Activated CD4-positive, alpha-beta T cell treated with anti-CD3 and anti-CD28 coated beads for 36 hours (primary cell): ENCODE measurements around the gene MEAK7. TPM values are rescaled to one million over a fixed set of nuclear protein-coding genes. Genes with fewer than 3 reads are reported as not detected.

Source experiments
- ATAC-seq: fragments of 200-7000 bp; cut with Tn5 transposase; one replicate; pipeline ENCODE4 v1.10.0; 2021; ENCODE audit warnings: mild to moderate bottlenecking, moderate library complexity
- CTCF ChIA-PET: fragments of 350-600 bp; sonication (Branson Sonifier 250); formaldehyde crosslinking; loops from one replicate; lab custom pipeline; 2021; ENCODE audit warnings: antibody characterized with exemption; lab: Charles Lee
- POLR2A ChIA-PET: fragments of 350-600 bp; sonication (Branson Sonifier 250); formaldehyde crosslinking; loops from one replicate; lab custom pipeline; 2021; ENCODE audit warnings: antibody characterized with exemption, inconsistent platforms; lab: Charles Lee
- DNase-seq: peaks from one replicate; pipeline ENCODE4 v3.0.0-alpha.2; 2020
- H3K27ac Mint-ChIP-seq: one replicate; pipeline ENCODE4 v1.8.0; 2021; ENCODE audit warnings: mixed read lengths
- H3K27me3 Mint-ChIP-seq: one replicate; pipeline ENCODE4 v1.8.0; 2021; ENCODE audit warnings: mixed read lengths
- H3K36me3 Mint-ChIP-seq: one replicate; pipeline ENCODE4 v1.8.0; 2021; ENCODE audit warnings: low read depth, mixed read lengths
- H3K4me1 Mint-ChIP-seq: one replicate; pipeline ENCODE4 v1.8.0; 2021; ENCODE audit warnings: mixed read lengths
- H3K4me3 Mint-ChIP-seq: one replicate; pipeline ENCODE4 v1.8.0; 2021; ENCODE audit warnings: mild to moderate bottlenecking, moderate library complexity, mixed read lengths
- H3K9me3 Mint-ChIP-seq: one replicate; pipeline ENCODE4 v1.8.0; 2021; ENCODE audit warnings: low read depth, mixed read lengths
- intact Hi-C, 2 experiments: fragments of 100-400 bp; cut with DNase I in 1 of 2; cut with micrococcal nuclease in 1 of 2; formaldehyde crosslinking; loops; one replicate each; pipeline versions ENCODE4 v1.14.2 to v1.15.1; 2022 to 2024; cut with DNase I, micrococcal nuclease
- total RNA-seq, 2 experiments: library from RNA; stranded (reverse); gene quantifications; one replicate each; pipeline ENCODE4 v1.2.3, GENCODE V29; 2021

MEAK7 gene
- total RNA-seq, 2 experiments from 2014 or later = 8.9 to 10.6 TPM

DNA sequence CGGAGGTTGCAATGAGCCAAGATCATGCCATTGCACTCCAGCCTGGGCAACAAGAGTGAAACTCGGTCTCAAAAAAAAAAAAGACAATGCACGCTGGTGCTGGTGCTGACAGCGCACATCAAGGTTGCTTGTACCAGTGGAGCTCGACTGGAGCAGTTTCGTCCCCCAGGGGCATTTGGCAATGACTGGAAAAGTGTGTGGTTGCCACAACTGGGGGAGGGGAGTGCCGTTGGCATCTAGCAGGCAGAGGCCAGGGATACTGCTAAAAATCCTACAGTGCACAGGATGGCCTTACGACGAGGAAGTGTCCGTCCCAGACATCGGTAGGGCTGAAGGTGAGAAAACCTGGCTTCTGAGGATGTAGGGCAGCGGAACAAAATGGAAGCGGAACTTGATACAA lies 2.4 kb downstream of the MEAK7 start:
- Mint-ChIP-seq H3K27me3 (no peaks in the 10 kb centered on the region), H3K36me3 (peaks cover 1% of the 10 kb centered on the region), H3K4me3 (no peak overlapping the region), H3K9me3 (no peaks in the 10 kb centered on the region), H3K4me1 (peaks cover 22% of the 10 kb centered on the region), H3K27ac (no peak overlapping the region)
- CTCF ChIA-PET = interaction anchor here (0.7 to 4.8 kb wide), 2 partner anchors 8 to 119 kb away, joined by 3 to 20 read pairs; no protein-coding TSS in a partner anchor
- DNase-seq = no peak
- intact Hi-C loops = loop anchor here (5.0 to 10.0 kb wide), 4 partner anchors 387 to 1055 kb away; partner anchors contain the start of genes MBTPS1 (in 1 of the 2) and OSGIN1 (in 1 of the 2)
- ATAC-seq = no peak
- POLR2A ChIA-PET = no interaction called here

DNA sequence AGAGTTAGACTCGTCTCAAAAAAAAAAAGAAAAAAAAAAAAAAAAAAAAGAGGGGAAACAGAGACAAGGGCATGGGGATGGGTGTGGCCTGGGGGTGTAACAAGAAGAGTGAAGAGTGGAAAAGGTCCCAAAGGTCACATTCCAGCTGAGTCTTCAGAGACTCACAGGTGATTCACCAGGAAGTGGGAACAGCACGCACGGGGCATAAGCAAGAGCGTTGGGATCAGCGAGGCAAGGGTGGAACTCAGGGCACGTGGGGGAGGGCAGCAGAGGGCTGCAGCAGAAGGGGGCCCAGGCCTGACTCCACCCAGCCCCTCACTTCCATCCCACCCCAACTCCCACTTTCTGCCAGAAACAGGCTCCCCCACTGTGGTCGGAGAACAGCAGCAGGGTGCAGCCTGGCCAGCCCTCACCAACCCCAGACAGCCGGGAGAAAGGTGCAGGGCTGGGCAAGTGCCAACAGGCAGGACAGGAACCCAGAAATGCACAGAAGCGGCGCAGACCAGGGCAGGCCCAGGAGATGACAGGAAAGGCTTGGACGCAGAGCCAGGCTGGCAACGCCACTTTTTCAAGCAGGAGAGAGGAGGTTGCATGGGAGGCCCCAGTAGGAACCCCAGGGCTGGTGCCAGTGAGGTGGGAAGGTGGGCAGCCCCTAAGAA lies 3.3 kb downstream of the MEAK7 start:
- CTCF ChIA-PET = interaction anchor here (0.7 kb wide), 1 partner anchor 120 kb away, joined by 3 read pairs; no protein-coding TSS in a partner anchor
- Mint-ChIP-seq H3K4me1 (peaks cover 15% of the 10 kb centered on the region), H3K4me3 (no peak overlapping the region), H3K27me3 (no peaks in the 10 kb centered on the region), H3K36me3 (peaks cover 3% of the 10 kb centered on the region), H3K9me3 (no peaks in the 10 kb centered on the region), H3K27ac (no peak overlapping the region)
- DNase-seq = no peak
- no peak for ATAC-seq
- intact Hi-C loops = loop anchor here (5.0 to 10.0 kb wide), 4 partner anchors 386 to 1056 kb away; partner anchors contain the start of genes MBTPS1 (in 1 of the 2) and OSGIN1 (in 1 of the 2)
- POLR2A ChIA-PET = no interaction called here

- peaks cover 6% of the 10 kb centered on the region for H3K36me3 Mint-ChIP-seq
- H3K27me3 Mint-ChIP-seq = no peaks in the 10 kb centered on the region
- no peak overlapping the region for H3K27ac Mint-ChIP-seq
- no peak overlapping the region for H3K4me3 Mint-ChIP-seq
- DNase-seq (no peak), ATAC-seq (no peak)
- ChIA-PET POLR2A (no interaction called here), CTCF (no interaction called here)
- no peaks in the 10 kb centered on the region for H3K9me3 Mint-ChIP-seq
- peaks cover 9% of the 10 kb centered on the region for H3K4me1 Mint-ChIP-seq
- intact Hi-C loops = loop anchor here (5.0 to 10.0 kb wide), 4 partner anchors 386 to 1057 kb away; partner anchors contain the start of genes MBTPS1 (in 1 of the 2) and OSGIN1 (in 1 of the 2)
These were observed 3.9 kb downstream of the MEAK7 start for GRCh38 chr16:84500531-84500930.

DNA sequence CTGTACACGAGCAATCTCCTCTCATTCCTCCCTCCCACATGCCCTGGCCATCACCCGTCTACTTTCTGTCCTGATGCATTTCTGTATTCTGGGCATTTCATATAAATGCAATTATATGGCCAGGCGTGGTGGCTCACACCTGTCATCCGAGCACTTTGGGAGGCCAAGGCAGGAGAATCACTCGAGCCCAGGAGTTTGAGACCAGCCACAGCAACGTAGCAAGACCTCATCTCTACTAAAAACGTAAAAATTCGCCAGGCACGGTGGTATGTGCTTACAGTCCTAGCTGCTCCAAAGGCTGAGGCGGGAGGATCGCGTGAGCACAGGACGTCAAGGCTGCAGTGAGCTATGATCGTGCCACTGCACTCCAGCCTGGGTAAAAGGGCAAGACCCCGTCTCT lies 4.8 kb downstream of the MEAK7 start:
- DNase-seq (no peak), ATAC-seq (no peak)
- ChIA-PET CTCF (no interaction called here), POLR2A (no interaction called here)
- Mint-ChIP-seq H3K9me3 (no peaks in the 10 kb centered on the region), H3K36me3 (peaks cover 12% of the 10 kb centered on the region), H3K27ac (no peak overlapping the region), H3K4me1 (peaks cover 4% of the 10 kb centered on the region), H3K27me3 (no peaks in the 10 kb centered on the region), H3K4me3 (no peak overlapping the region)
- intact Hi-C loops = loop anchor here (5.0 to 10.0 kb wide), 4 partner anchors 385 to 1058 kb away; partner anchors contain the start of genes MBTPS1 (in 1 of the 2) and OSGIN1 (in 1 of the 2)

DNA sequence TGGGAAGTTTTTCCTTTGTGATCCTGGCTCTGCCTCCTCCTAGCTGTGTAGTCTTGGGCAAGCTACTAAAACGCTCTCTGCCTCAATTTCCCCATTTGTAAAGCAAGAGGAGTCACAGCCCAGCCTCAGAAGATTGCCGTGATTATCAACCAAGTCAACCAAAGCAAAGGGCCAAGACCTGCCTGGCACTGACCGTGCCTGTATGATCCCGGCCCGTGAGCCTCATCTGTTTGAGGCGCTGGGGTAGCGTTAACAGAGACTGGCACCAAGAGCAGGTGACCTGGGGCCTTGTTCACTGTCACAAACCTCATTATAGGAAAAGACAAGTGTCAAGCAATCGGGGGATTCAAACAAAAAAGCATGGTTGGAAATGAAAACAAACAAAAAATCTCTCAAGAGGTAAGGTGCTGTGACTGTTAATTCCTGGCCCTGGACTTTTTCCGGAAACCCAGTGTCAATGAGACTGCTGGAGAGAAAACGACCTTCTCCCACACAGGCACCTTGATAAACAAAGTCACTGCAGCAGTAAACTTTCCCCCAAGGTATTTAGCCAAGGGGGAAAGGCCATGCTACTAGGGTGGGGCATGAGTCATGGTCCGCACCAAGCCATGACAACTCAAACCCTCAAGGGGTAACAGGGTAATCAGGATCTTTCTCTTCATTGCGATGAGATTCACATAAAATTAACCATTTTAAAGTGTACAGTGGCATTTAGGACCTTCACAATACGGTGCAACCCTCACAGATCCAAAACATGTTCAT lies 5.4 kb downstream of the MEAK7 start:
- Mint-ChIP-seq H3K9me3 (peaks cover 3% of the 10 kb centered on the region), H3K27me3 (no peaks in the 10 kb centered on the region), H3K4me1 (peaks cover 3% of the 10 kb centered on the region), H3K4me3 (no peak overlapping the region), H3K27ac (no peak overlapping the region), H3K36me3 (peaks cover 16% of the 10 kb centered on the region)
- ChIA-PET CTCF (interaction anchor here (0.8 kb wide), 1 partner anchor 14 kb away, joined by 3 read pairs; no protein-coding TSS in a partner anchor), POLR2A (interaction anchor here (0.9 kb wide), 1 partner anchor 102 kb away, joined by 6 read pairs; no protein-coding TSS in a partner anchor)
- ATAC-seq (no peak), DNase-seq (no peak)
- intact Hi-C loops = no loop called here

DNA sequence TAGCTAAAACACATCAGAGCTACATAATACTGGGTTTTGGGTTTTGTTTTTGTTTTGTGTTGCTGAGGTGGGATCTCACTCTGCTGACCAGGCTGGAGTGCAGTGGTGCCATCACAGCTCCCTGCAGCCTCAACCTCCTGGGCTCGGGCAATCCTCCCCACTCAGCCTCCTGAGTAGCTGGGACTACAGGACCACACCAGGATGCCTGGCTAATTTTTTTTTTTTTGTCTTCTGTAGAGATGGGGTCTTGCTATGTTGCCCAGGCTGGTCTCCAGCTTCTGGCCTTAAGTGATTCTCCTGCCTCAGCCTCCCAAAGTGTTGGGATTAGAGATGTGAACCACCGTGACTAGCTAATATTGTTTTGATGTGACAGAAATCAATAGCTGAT lies 6.2 kb downstream of the MEAK7 start:
- no peaks in the 10 kb centered on the region for H3K4me1 Mint-ChIP-seq
- H3K36me3 Mint-ChIP-seq = peaks cover 22% of the 10 kb centered on the region
- POLR2A ChIA-PET = interaction anchor here (0.5 to 0.9 kb wide), 2 partner anchors 103 to 125 kb away, joined by 3 to 6 read pairs; no protein-coding TSS in a partner anchor
- ATAC-seq = no peak
- H3K9me3 Mint-ChIP-seq = peaks cover 4% of the 10 kb centered on the region
- CTCF ChIA-PET = interaction anchor here (0.6 to 2.6 kb wide), 5 partner anchors 8 to 1262 kb away, joined by 3 to 10 read pairs (median 3); no protein-coding TSS in a partner anchor
- DNase-seq = no peak
- no peaks in the 10 kb centered on the region for H3K27me3 Mint-ChIP-seq
- H3K27ac Mint-ChIP-seq = no peak overlapping the region
- intact Hi-C loops = no loop called here
- H3K4me3 Mint-ChIP-seq = no peak overlapping the region

DNA sequence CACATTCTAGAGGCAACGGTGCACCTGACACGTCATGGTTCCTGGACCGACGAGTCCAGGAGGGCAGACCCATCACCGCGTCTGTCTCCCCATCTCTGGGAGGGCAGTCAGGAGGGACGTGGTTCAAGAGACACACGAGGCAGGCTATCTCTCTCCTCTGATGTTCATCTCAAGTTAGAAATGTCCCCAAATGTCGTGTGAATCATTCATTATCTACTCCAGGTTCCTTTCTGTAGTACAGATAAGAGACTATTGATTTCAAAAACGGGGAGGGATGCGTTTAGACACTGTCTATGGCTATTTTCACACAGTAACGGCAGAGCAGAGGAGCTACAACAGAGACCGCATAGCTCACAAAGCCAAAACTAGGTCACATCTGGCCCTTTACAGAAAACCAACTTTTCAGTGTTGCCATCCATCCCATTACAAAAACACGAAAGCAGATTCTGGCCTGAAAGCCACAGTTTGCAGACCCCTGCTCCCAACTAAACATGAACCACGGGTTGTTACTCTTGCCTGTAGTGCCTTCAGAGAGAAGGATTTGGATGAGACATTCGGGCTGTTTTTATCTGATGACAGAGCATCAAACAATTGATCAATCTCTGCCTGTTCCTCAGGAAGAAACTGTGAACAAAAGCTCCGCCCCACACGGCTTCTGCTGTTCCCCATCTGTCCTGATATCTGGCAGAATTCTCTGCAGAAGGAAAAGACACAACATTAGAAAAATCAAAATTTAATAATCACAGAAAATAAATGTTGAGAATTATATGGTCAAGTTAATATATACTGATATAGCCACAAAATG lies 6.8 kb downstream of the MEAK7 start:
- intact Hi-C loops = no loop called here
- Mint-ChIP-seq H3K4me1 (no peaks in the 10 kb centered on the region), H3K27ac (no peak overlapping the region), H3K9me3 (peaks cover 7% of the 10 kb centered on the region), H3K4me3 (no peak overlapping the region), H3K27me3 (no peaks in the 10 kb centered on the region), H3K36me3 (peaks cover 26% of the 10 kb centered on the region)
- DNase-seq (no peak), ATAC-seq (no peak)
- ChIA-PET CTCF (interaction anchor here (0.6 to 2.6 kb wide), 5 partner anchors 9 to 1261 kb away, joined by 3 to 10 read pairs (median 3); no protein-coding TSS in a partner anchor), POLR2A (interaction anchor here (0.5 to 0.9 kb wide), 2 partner anchors 103 to 126 kb away, joined by 3 to 6 read pairs; no protein-coding TSS in a partner anchor)

DNA sequence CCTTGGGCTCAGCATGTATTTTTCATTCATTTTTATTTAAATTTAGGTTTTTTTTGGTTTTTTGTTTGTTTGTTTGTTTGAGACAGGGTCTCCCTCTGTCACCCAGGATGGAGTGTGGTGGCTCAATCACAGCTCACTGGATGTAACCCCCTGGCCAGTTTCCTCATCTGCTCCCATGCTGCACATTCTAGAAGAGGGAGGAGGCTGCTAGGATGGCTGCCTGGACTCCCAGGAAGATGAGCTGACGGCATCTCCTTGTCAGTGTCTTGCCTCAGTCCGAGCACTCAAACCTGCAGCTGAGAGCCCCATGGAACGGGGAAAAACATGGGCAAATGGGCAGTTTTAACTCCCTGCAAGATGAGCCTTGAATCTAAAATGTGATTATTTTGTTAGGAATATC lies 7.5 kb downstream of the MEAK7 start:
- DNase-seq (no peak), ATAC-seq (no peak)
- Mint-ChIP-seq H3K27me3 (no peaks in the 10 kb centered on the region), H3K4me1 (no peaks in the 10 kb centered on the region), H3K36me3 (peaks cover 26% of the 10 kb centered on the region), H3K4me3 (no peak overlapping the region), H3K9me3 (peaks cover 7% of the 10 kb centered on the region), H3K27ac (no peak overlapping the region)
- intact Hi-C loops = no loop called here
- POLR2A ChIA-PET = interaction anchor here (0.7 kb wide), 1 partner anchor 327 kb away, joined by 4 read pairs; no protein-coding TSS in a partner anchor
- CTCF ChIA-PET = interaction anchor here (0.6 to 2.6 kb wide), 2 partner anchors 9 to 257 kb away, joined by 3 to 10 read pairs; no protein-coding TSS in a partner anchor

GRCh38 chr16:84495506-84495905 lies 9.0 kb downstream of the MEAK7 start:
- H3K9me3 Mint-ChIP-seq = peaks cover 7% of the 10 kb centered on the region
- H3K36me3 Mint-ChIP-seq = peaks cover 30% of the 10 kb centered on the region
- no peaks in the 10 kb centered on the region for H3K27me3 Mint-ChIP-seq
- no peak overlapping the region for H3K27ac Mint-ChIP-seq
- no peak for ATAC-seq
- POLR2A ChIA-PET = no interaction called here
- CTCF ChIA-PET = interaction anchor here (2.6 to 3.1 kb wide), 2 partner anchors 9 to 11 kb away, joined by 10 to 20 read pairs; partner anchors contain the start of gene MEAK7
- H3K4me1 Mint-ChIP-seq = no peaks in the 10 kb centered on the region
- no peak overlapping the region for H3K4me3 Mint-ChIP-seq
- intact Hi-C loops = no loop called here
- DNase-seq = no peak

DNA sequence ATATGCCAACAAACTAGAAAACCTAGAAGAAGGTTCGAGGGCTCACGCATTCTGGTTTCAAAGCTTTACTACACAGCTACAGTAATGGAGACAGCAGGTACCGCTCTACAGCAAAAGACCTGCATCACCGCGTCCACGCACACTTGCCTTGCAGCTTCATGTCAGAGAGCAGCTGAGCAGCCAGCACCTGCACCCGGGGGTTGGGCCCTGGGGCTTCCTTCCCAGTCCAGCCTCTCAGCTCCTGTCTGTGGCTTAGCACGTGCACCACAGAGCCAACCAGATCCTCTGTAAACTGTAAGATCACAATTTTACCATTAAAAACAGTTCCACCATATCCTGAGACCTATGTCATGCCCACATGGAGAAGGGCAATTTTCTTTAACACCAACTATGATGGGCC lies 15.3 kb downstream of the MEAK7 start:
- CTCF ChIA-PET = interaction anchor here (1.4 to 1.7 kb wide), 3 partner anchors 17 to 220 kb away, joined by 3 to 7 read pairs (median 3); no protein-coding TSS in a partner anchor
- Mint-ChIP-seq H3K4me3 (no peak overlapping the region), H3K9me3 (peaks cover 4% of the 10 kb centered on the region), H3K4me1 (no peaks in the 10 kb centered on the region), H3K27ac (no peak overlapping the region), H3K36me3 (peaks cover 18% of the 10 kb centered on the region), H3K27me3 (no peaks in the 10 kb centered on the region)
- POLR2A ChIA-PET = no interaction called here
- ATAC-seq = no peak
- no peak for DNase-seq
- intact Hi-C loops = no loop called here
